HepG2 (cell line): ENCODE measurements around the gene KLHL8. TPM values are rescaled to one million over a fixed set of nuclear protein-coding genes. Genes with fewer than 3 reads are reported as not detected.
A peak's percentile ranks its signal among the peaks of the same experiment; 100 is the strongest.

Experiments used
- AHR ChIP-seq: IDR thresholded peaks from 2 replicates; pipeline ENCODE4 v1.6.1; 2018; ENCODE audit warnings: missing genetic modification reagents, missing compliant biosample characterization
- ARID2 ChIP-seq: sonication (generic); formaldehyde crosslinking; IDR thresholded peaks from 2 replicates; pipeline ENCODE4 v1.8.1; 2022; ENCODE audit warnings: mild to moderate bottlenecking, missing genetic modification reagents, borderline replicate concordance
- CSRNP1 ChIP-seq: sonication (generic); formaldehyde crosslinking; IDR thresholded peaks from 2 replicates; pipeline ENCODE4 v1.8.1; 2023; ENCODE audit warnings: mild to moderate bottlenecking, missing genetic modification reagents
- DNMT3B ChIP-seq: conservative IDR thresholded peaks from 2 replicates; pipeline ENCODE4 v1.6.1; 2016; ENCODE audit warnings: missing biosample characterization, control low read depth
- ELF3 ChIP-seq: IDR thresholded peaks from 2 replicates; pipeline ENCODE4 v1.6.1; 2016; ENCODE audit warnings: missing genetic modification reagents, missing compliant biosample characterization
- FOSL2 ChIP-seq: sonication (generic); formaldehyde crosslinking; IDR thresholded peaks from 2 replicates; pipeline ENCODE4 v1.4.0; 2020; ENCODE audit warnings: missing genetic modification reagents
- HNF4G ChIP-seq, 2 experiments: sonication (generic) in 1 of 2; formaldehyde crosslinking in 1 of 2; IDR thresholded peaks; 2 replicates each; pipeline versions ENCODE4 v1.4.0 to v1.6.1; 2011 to 2020; ENCODE audit warnings: borderline replicate concordance in 2 of 2, low read depth in 2 of 2, mild to moderate bottlenecking in 2 of 2, low read length in 1 of 2, missing genetic modification reagents in 1 of 2, moderate library complexity in 1 of 2
- KDM2A ChIP-seq: sonication (generic); formaldehyde crosslinking; IDR thresholded peaks from 2 replicates; pipeline ENCODE4 v1.4.0; 2020; ENCODE audit warnings: low read depth, missing genetic modification reagents, borderline replicate concordance
- KMT2A ChIP-seq: sonication (generic); formaldehyde crosslinking; IDR thresholded peaks from 2 replicates; pipeline ENCODE4 v1.4.0; 2020; ENCODE audit warnings: missing genetic modification reagents
- MIER2 ChIP-seq: IDR thresholded peaks from 2 replicates; pipeline ENCODE4 v1.6.1; 2016; ENCODE audit warnings: missing biosample characterization, missing genetic modification reagents
- NR2F6 ChIP-seq, 2 experiments: IDR thresholded peaks; 2 replicates each; pipeline ENCODE4 v1.6.1; 2016; ENCODE audit warnings: antibody characterized with exemption in 1 of 2, mild to moderate bottlenecking in 1 of 2
- POLR2G ChIP-seq: fragments of 200-400 bp; formaldehyde crosslinking; IDR thresholded peaks from 2 replicates; pipeline ENCODE4 v1.6.1; 2018; ENCODE audit warnings: mild to moderate bottlenecking, low read depth, low read length, moderate library complexity
- RXRB ChIP-seq: IDR thresholded peaks from 2 replicates; pipeline ENCODE4 v1.6.1; 2016; ENCODE audit warnings: borderline replicate concordance, missing genetic modification reagents, missing compliant biosample characterization
- SIN3B ChIP-seq: fragments of 150-350 bp; IDR thresholded peaks from 2 replicates; pipeline ENCODE4 v1.6.1; 2014; ENCODE audit warnings: low read length
- SRF ChIP-seq: IDR thresholded peaks from 2 replicates; pipeline ENCODE4 v1.6.1; 2011; ENCODE audit warnings: mild to moderate bottlenecking, low read depth, low read length, moderate library complexity
- TEAD3 ChIP-seq: optimal IDR thresholded peaks from 2 replicates; pipeline ENCODE3; 2016; ENCODE audit warnings: borderline replicate concordance
- TOPORS ChIP-seq: sonication (generic); formaldehyde crosslinking; IDR thresholded peaks from 2 replicates; pipeline ENCODE4 v1.8.0; 2023; ENCODE audit warnings: mild to moderate bottlenecking, missing genetic modification reagents
- ZFP36L2 ChIP-seq: sonication (generic); formaldehyde crosslinking; IDR thresholded peaks from 2 replicates; pipeline ENCODE4 v1.4.0; 2020; ENCODE audit warnings: missing genetic modification reagents
- ZKSCAN8 ChIP-seq: IDR thresholded peaks from 2 replicates; pipeline ENCODE4 v1.6.1; 2016; ENCODE audit warnings: borderline replicate concordance, missing genetic modification reagents, missing compliant biosample characterization
- ZNF44 ChIP-seq: sonication (generic); formaldehyde crosslinking; IDR thresholded peaks from 2 replicates; pipeline ENCODE4 v1.5.1; 2020; ENCODE audit warnings: mild to moderate bottlenecking, missing genetic modification reagents
- ZNF543 ChIP-seq: sonication (generic); formaldehyde crosslinking; IDR thresholded peaks from 2 replicates; pipeline ENCODE4 v1.4.0; 2020; ENCODE audit warnings: mild to moderate bottlenecking, missing genetic modification reagents
- ZNF678 ChIP-seq: sonication (generic); formaldehyde crosslinking; IDR thresholded peaks from 2 replicates; pipeline ENCODE4 v1.4.0; 2020; ENCODE audit warnings: mild to moderate bottlenecking, missing genetic modification reagents
- ZNF740 ChIP-seq: sonication (generic); formaldehyde crosslinking; IDR thresholded peaks from 2 replicates; pipeline ENCODE4 v1.4.0; 2020; ENCODE audit warnings: missing genetic modification reagents
- polyA plus RNA-seq, 8 experiments: library from polyadenylated mRNA; depleted of rRNA in 3 of 8; stranded (reverse) in 7 of 8; unstranded in 1 of 8; fragments of >200 nt; fragmentation: Illumina TruSeq in 4 of 8; extraction: Trizol in 4 of 8; gene quantifications; 2 replicates each; pipeline versions ENCODE4 v1.2.1 to v1.2.3, GENCODE V29; 2011 to 2016; ENCODE audit warnings: low read depth in 4 of 8, missing spikeins in 1 of 8, mixed read lengths in 1 of 8; ENCODE audit not compliant: insufficient read depth in 1 of 8
- total RNA-seq, 5 experiments: library from RNA; depleted of rRNA; stranded (reverse); fragments of >200 nt; fragmentation: Illumina TruSeq; extraction: Trizol; gene quantifications; 2 replicates each; pipeline ENCODE4 v1.2.3, GENCODE V29; 2016; ENCODE audit warnings: low read depth in 1 of 5
- TF ChIP-seq, protein P1 (sequence below): sonication (generic); formaldehyde crosslinking; IDR thresholded peaks from 2 replicates; pipeline ENCODE4 v1.8.0; 2022; ENCODE audit warnings: missing genetic modification reagents, mild to moderate bottlenecking, moderate library complexity, borderline replicate concordance
- TF ChIP-seq, protein P2 (sequence below): sonication (generic); formaldehyde crosslinking; IDR thresholded peaks from 2 replicates; pipeline ENCODE4 v1.4.0; 2020; ENCODE audit warnings: mild to moderate bottlenecking, missing genetic modification reagents

KLHL8 gene
- total and polyA plus RNA-seq, 2 of the 13 experiments (the other 11 are each of a cell fraction or from before 2014, with no cell fraction given), result 2.8 to 11.7 TPM

DNA sequence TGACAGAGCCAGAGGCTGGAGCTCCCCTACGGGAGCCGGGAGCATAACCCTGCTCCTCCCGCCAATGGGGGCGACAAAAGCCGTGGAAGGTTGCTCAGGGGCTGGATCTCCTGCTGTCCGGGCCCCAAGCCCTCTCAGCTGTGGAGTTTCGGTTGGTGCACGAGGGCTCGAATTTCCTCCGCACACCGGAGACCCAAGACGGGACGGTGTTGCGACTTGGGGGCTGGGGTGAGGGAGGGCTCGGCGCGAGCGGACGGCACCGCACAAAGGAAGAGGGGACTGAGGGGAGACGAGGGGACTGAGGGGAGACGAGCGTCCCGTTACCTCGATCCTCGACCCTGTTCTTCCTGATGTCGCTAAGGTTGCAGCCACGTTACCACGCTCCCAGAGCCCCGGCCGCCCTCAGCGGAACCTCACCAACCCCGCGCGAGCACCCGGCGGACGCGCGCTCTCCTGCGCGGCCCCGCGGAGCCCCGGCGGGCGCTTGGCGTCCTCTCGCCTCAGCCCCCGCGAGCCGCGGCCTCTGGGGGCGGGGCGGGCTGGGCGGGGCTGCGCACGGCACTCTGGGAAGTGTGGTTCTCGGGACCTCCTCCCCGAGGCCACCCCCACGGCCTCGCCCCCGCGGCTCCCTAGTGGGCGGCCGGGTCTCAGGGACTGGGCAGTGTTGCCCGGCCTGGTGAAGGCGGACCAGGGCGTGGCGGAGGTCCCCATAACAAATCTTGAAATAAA, at the start of gene KLHL8 (continued):
- TF ChIP-seq, protein P1, sequence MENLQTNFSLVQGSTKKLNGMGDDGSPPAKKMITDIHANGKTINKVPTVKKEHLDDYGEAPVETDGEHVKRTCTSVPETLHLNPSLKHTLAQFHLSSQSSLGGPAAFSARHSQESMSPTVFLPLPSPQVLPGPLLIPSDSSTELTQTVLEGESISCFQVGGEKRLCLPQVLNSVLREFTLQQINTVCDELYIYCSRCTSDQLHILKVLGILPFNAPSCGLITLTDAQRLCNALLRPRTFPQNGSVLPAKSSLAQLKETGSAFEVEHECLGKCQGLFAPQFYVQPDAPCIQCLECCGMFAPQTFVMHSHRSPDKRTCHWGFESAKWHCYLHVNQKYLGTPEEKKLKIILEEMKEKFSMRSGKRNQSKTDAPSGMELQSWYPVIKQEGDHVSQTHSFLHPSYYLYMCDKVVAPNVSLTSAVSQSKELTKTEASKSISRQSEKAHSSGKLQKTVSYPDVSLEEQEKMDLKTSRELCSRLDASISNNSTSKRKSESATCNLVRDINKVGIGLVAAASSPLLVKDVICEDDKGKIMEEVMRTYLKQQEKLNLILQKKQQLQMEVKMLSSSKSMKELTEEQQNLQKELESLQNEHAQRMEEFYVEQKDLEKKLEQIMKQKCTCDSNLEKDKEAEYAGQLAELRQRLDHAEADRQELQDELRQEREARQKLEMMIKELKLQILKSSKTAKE (CRISPR knock-in tag), result no peak
- peak; percentile 19; the same call in 1 of the 2 replicates for TF ChIP-seq KMT2A (CRISPR knock-in tag)
- TF ChIP-seq SIN3B, result no peak
- TF ChIP-seq ELF3 (CRISPR knock-in tag), result no peak
- no peak for TF ChIP-seq ZNF44 (CRISPR knock-in tag)
- no peak for TF ChIP-seq ZKSCAN8 (CRISPR knock-in tag)
- no peak for TF ChIP-seq MIER2 (CRISPR knock-in tag)
- no peak for TF ChIP-seq ZFP36L2 (CRISPR knock-in tag)
- no peak for TF ChIP-seq NR2F6 (IDR thresholded peaks at IDR 0.05)
- no peak for TF ChIP-seq NR2F6 (CRISPR knock-in tag; IDR thresholded peaks at IDR 0.05)
- TF ChIP-seq HNF4G (IDR thresholded peaks at IDR 0.05; ENCODE audit: borderline replicate concordance, low read depth, low read length), result no peak
- TF ChIP-seq HNF4G (CRISPR knock-in tag; IDR thresholded peaks at IDR 0.05; ENCODE audit: borderline replicate concordance, low read depth), result 0 out of 2 replicates have a peak, but pooled peaks have one; percentile 8
- peak; percentile 89 for TF ChIP-seq POLR2G
- TF ChIP-seq TOPORS, result no peak
- no peak for TF ChIP-seq AHR (CRISPR knock-in tag)
- TF ChIP-seq CSRNP1 (CRISPR knock-in tag), result 0 out of 2 replicates have a peak, but pooled peaks have one; percentile 21
- peak; percentile 46; the same call in 1 of the 2 replicates for TF ChIP-seq KDM2A
- TF ChIP-seq TEAD3 (CRISPR knock-in tag), result peak; percentile 58
- no peak for TF ChIP-seq DNMT3B (CRISPR knock-in tag)
- TF ChIP-seq FOSL2, result no peak; the same call in 1 of the 2 replicates
- TF ChIP-seq ZNF543 (CRISPR knock-in tag), result no peak
- TF ChIP-seq, protein P2, sequence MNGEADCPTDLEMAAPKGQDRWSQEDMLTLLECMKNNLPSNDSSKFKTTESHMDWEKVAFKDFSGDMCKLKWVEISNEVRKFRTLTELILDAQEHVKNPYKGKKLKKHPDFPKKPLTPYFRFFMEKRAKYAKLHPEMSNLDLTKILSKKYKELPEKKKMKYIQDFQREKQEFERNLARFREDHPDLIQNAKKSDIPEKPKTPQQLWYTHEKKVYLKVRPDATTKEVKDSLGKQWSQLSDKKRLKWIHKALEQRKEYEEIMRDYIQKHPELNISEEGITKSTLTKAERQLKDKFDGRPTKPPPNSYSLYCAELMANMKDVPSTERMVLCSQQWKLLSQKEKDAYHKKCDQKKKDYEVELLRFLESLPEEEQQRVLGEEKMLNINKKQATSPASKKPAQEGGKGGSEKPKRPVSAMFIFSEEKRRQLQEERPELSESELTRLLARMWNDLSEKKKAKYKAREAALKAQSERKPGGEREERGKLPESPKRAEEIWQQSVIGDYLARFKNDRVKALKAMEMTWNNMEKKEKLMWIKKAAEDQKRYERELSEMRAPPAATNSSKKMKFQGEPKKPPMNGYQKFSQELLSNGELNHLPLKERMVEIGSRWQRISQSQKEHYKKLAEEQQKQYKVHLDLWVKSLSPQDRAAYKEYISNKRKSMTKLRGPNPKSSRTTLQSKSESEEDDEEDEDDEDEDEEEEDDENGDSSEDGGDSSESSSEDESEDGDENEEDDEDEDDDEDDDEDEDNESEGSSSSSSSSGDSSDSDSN (CRISPR knock-in tag), result peak; percentile 92
- TF ChIP-seq ZNF678 (CRISPR knock-in tag), result no peak
- TF ChIP-seq ARID2 (CRISPR knock-in tag), result 0 out of 2 replicates have a peak, but pooled peaks have one; percentile 37
- 0 out of 2 replicates have a peak, but pooled peaks have one; percentile 39 for TF ChIP-seq ZNF740 (CRISPR knock-in tag)
- no peak for TF ChIP-seq RXRB (CRISPR knock-in tag)
- TF ChIP-seq SRF, result no peak
